NCI-H345 treated with DMSO at 0.1 percent for 48 hours (cell line): ENCODE results near the gene ATXN2.
"Not testable (repeated sequence)": the region's sequence is repeated elsewhere in the genome, so short reads cannot be mapped to it uniquely, and the experiment has no call there.

ENCODE experiments used
- DNase-seq: peaks from one replicate; lab custom pipeline; 2025; ENCODE audit not compliant: unreplicated experiment; lab: John Stamatoyannopoulos, UW

The ATXN2 gene

DNA sequence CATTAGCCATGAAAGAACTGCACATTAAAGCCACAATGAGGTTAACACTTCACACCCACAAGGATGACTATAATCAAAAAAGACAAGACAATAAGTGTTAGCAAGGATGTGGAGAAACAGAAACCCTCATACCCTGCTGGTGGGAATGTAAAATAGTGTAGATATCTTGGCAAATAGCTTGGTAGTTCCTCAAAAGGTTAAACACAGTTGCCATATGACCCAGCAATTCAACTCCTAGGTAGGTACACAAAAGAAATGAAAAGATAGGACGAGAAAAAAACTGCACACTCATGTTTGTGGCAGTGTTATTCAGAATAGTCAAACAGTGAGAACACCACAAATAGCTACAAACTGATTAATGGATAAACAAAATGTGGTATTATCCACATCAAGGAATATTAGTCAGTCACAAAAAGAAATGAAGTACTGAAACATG is 93.5 kb downstream of the ATXN2 start:
- DNase-seq = no peak

GRCh38 chr12:111503116-111503515 is 96.0 kb downstream of the ATXN2 start:
- no peak for DNase-seq

DNA sequence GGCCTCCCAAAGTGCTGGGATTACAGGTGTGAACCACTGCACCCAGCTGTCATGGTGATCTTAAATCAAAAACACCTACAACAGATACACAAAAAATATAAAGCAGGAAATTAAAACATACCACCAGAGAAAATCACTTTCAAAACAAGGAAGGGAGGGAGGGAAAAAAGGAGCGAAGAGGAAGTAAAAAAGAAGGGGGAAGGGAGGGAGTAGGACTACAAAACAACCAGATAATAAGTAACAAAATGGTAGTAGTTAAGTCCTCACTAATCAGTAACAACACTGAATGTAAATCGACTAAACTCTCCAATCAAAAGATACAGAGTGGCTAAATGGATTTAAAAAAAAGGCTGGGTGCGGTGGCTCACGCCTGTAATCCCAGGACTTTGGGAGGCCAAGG is 104.4 kb downstream of the ATXN2 start:
- DNase-seq = no peak

DNA sequence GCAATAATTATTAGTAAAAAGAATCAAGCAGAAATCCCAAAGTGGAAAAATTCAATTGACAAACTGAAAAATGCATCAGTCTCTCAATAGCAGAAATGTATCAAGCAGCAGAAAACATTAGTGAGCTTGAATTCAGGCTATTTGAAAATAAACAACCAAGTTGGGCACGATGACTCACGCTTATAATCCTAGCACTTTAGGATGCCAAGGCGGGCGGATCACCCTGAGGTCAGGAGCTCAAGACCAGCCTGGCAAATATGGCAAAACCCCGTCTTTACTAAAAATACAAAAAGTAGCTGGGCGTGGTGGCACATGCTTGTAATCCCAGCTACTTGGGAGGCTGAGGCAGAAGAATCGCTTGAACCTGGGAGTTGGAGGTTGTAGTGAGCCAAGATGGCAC is 106.1 kb downstream of the ATXN2 start:
- DNase-seq = not testable (repeated sequence)

DNA sequence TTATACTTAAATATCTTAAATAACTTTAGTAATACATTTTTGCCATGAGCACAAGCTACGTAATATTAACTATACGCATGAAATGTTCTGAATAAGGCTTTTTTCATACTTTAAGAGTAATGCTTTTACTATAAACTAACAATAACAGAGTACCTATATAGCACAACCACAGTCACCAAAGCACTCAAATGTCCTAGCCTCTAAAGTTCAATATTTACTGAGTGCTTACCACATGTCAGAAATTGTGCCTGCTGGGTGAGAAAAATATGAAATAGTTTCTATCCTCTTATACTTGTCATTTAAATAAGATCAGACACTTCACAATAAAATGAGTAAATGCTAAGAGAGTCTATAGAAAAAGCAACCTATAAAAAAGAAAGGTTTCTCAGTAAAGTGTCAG is 110.3 kb downstream of the ATXN2 start:
- DNase-seq = no peak

DNA sequence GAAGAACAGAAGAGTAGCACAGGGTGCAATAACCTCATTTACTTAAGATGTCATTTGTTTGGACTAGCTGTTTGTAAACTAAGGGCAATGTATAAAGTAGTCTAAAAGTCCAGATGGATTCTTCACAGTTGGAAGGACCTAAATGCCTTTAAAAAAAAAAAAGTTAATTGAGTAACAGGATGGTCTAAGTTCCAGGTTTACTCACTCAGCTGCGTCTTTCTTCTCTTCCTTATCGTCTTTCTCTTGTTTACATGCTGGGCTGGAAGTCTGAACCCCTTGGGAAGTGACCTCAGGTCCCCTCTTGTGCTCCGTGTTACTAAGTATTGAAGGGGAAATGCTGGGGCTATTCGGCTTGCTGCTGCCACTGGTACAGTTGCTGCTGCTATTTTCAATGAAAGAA is 110.8 kb downstream of the ATXN2 start:
- DNase-seq = no peak

GRCh38 chr12:111482462-111482861 is 116.7 kb downstream of the ATXN2 start:
- no peak for DNase-seq

DNA sequence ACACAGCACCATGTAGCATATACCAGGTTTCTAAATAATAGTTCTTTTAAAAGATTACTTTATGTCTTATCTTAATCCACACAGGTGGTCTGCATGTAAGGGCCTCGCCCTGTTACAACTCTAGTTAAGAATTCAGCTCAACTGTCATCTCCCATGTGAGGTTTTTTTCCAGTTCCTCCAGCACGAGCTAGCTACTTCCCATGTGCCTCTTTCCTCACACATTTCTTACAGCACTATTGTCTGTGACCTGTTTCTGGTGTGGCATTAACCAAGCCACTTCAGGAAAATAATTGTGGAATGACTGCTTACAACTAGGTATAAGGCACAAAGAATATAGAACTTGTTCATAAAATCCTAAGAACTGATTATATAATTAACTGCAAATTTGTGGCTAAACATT is 127.9 kb downstream of the ATXN2 start:
- DNase-seq = no peak

GRCh38 chr12:111469401-111469800 is 129.7 kb downstream of the ATXN2 start:
- no peak for DNase-seq

GRCh38 chr12:111467857-111468241 is 131.3 kb downstream of the ATXN2 start:
- no peak for DNase-seq

DNA sequence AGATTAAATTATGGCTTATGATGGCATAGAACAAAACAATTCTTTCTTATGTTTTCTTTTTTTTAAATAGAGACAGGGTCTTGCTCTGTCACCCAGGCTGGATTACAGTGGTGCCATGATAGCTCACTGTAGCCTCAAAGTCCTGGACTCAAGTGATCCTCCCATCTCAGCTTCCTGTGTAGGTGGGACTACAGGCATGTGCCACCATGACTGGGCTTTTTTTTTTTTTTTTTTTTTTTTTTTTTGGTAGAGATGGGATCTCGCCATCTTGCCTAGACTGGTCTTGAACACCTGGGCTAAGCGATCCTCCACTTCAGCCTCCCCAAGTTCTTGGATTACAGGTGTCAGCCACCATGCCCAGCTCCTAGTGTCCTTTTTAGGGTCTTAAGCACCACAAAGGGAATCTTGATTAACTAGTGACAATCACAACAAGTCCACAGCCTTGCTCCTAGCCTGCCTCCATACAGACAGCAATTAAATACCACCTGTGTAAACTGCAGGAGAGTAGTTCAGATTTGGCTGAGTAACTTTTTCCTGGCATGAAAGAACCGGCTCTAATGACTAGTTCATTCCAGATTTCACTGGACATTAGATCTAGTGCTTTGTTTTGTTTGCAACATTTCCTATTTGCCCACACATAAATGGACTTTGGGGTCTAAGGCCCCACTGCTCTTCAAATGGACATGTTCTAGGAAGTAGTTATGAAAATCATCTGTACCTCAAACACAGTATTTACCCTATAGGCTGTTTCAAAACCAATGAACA is 131.8 kb downstream of the ATXN2 start:
- DNase-seq = no peak

DNA sequence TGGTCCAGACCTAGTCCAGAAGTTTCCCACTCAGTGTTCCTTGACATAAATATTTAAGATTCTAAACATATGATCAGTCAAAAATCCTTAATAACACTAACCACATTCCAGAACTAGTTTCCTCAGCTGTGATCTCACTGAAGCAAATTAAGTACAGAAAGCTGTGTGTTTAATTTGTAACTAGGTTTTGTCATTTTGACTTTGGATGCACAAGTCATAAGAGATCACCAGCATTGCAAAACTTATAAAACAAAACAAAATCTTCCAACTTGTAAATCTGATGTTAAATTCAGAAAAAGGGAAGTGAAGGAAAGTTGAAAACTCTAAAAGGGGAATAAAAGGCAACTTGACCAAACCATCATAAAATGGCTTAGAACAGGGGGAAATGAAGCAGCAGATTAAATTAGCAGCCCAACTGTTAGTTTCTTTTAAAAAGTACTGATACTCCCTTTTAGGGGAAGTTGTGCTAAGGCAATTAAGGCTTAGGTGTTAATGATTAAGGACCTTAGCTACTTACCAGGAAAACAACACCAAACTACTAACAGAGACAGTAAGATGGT is 136.8 kb downstream of the ATXN2 start:
- no peak for DNase-seq

- DNase-seq = not testable (repeated sequence)
These were observed 139.0 kb downstream of the ATXN2 start for GRCh38 chr12:111460111-111460510.

DNA sequence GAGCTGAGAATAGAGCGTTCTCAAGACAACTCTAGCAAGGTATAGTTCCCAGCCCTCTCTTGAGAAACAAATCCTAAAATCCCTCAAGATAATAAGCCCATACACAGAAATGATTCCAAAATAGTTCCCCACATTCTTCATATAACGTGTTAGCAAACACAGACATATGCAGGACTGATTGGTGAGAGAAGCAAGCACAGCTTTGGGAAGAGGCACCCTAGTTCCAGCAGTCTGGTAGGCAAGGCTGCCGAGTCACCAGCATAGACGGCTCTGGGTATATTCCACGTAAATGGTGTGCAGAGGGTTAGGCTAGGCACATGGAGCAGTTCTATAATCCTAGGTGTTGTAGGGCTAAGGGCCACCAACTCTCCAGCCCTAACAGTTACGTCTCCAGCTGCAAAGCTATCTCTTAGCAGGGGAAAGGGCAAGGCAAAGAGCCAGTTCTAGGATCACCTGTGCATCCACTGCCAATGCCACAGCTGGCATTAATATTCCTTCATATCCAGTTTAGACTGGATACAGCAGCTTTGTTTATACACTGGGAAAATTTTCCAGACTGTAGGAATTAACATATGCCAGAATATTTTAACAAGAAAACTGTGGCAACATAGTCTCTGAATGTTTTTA is 140.5 kb downstream of the ATXN2 start:
- DNase-seq = no peak

- no peak for DNase-seq
These were observed 141.5 kb downstream of the ATXN2 start for GRCh38 chr12:111457577-111457976.

GRCh38 chr12:111457071-111457470 is 142.0 kb downstream of the ATXN2 start:
- DNase-seq = no peak

- no peak for DNase-seq
These were observed 143.4 kb downstream of the ATXN2 start for GRCh38 chr12:111455448-111456320.

DNA sequence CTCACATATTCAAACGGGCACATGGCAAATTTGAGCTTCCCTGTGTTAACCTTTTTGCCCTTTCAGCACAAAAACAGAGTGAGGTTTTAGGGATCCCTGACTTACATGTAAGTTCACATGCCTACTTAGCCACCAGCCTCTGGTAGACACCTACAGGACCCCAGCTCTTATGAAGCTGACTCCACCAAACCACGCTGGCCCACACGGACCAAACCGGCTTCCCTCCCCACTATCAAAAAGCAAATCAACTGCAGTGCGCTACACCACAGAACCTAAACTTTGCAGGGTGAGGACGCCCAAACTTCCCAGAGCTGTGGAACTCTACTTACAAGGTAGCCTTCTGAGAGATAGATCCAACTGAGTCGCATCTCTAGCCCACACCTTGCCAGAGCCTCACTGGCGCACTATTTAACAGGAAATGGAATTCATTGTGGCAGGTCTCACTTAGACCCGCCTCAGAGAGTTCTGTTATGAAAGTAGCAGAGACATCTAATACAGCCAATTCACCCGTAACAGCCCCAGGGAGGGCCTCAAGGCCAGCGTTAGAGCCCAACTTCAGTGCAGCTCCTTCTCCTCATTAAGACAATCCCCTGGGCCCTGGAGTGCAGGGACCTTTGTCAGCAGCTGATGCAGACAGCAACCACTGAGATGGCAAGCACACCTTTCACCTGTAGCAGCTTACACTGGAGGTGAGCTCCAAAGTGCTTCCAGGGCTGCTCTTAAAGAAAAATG is 144.2 kb downstream of the ATXN2 start:
- DNase-seq = no peak

- no peak for DNase-seq
These were observed 144.8 kb downstream of the ATXN2 start for GRCh38 chr12:111454311-111454710.

GRCh38 chr12:111453071-111453989 is 145.8 kb downstream of the ATXN2 start:
- no peak for DNase-seq
